Measurements from ENCODE around the gene ADGRB2.

The ADGRB2 gene

GRCh38 chr1:31795801-31796621 is 31.9 kb upstream of the ADGRB2 start:
- peak; percentile 85 for DNase-seq

GRCh38 chr1:31795096-31795675 is 31.0 kb upstream of the ADGRB2 start:
- DNase-seq, result no peak

- DNase-seq, result no peak
Observed at GRCh38 chr1:31793586-31794285, 29.6 kb upstream of the ADGRB2 start.

GRCh38 chr1:31793086-31793485 is 28.9 kb upstream of the ADGRB2 start:
- no peak for DNase-seq

GRCh38 chr1:31792541-31792940 is 28.4 kb upstream of the ADGRB2 start:
- DNase-seq, result no peak

GRCh38 chr1:31792116-31792515 is 28.0 kb upstream of the ADGRB2 start:
- no peak for DNase-seq

GRCh38 chr1:31791131-31791858 is 27.2 kb upstream of the ADGRB2 start:
- DNase-seq, result no peak

GRCh38 chr1:31790641-31791091 is 26.5 kb upstream of the ADGRB2 start:
- no peak for DNase-seq

- DNase-seq, result no peak
Observed at GRCh38 chr1:31790140-31790539, 26.0 kb upstream of the ADGRB2 start.

- DNase-seq, result peak; percentile 87
Observed at GRCh38 chr1:31789259-31790065, 25.3 kb upstream of the ADGRB2 start.

- DNase-seq, result peak; percentile 74
Observed at GRCh38 chr1:31788825-31789256, 24.7 kb upstream of the ADGRB2 start.

- DNase-seq, result peak; percentile 87
Observed at GRCh38 chr1:31788138-31788824, 24.1 kb upstream of the ADGRB2 start.

- no peak for DNase-seq
Observed at GRCh38 chr1:31787786-31788137, 23.6 kb upstream of the ADGRB2 start.

- DNase-seq, result no peak
Observed at GRCh38 chr1:31787261-31787660, 23.1 kb upstream of the ADGRB2 start.

- DNase-seq, result no peak
Observed at GRCh38 chr1:31786366-31787060, 22.4 kb upstream of the ADGRB2 start.

- DNase-seq, result no peak
Observed at GRCh38 chr1:31785947-31786290, 21.8 kb upstream of the ADGRB2 start.

- no peak for DNase-seq
Observed at GRCh38 chr1:31785020-31785946, 21.1 kb upstream of the ADGRB2 start.

GRCh38 chr1:31784356-31785019 is 20.3 kb upstream of the ADGRB2 start:
- DNase-seq, result no peak

GRCh38 chr1:31783846-31784245 is 19.7 kb upstream of the ADGRB2 start:
- no peak for DNase-seq
